Upper lobe of left lung (tissue), 4 donors: ENCODE results near the gene SERPINB10.

Experiments
- EP300 ChIP-seq, 4 donors: sonication (generic); formaldehyde crosslinking; IDR thresholded peaks; one replicate each; pipeline ENCODE4 v1.5.1; 2017; ENCODE audit warnings: antibody characterized with exemption in 4 of 4, control low read depth in 2 of 4
- POLR2AphosphoS5 ChIP-seq, 2 donors: sonication (generic); formaldehyde crosslinking; IDR thresholded peaks; one replicate each; pipeline ENCODE4 v1.5.1; 2017; ENCODE audit warnings: antibody characterized with exemption in 2 of 2

GRCh38 chr18:63930773-63931354 lies 23.1 kb downstream of the SERPINB10 start:
- TF ChIP-seq POLR2AphosphoS5 (IDR thresholded peaks at IDR 0.05) (no peak), EP300 (IDR thresholded peaks at IDR 0.05) (no peak)
